Hepatocyte (in vitro differentiated cells): ENCODE results near the gene ZNF8. TPM values are rescaled to one million over a fixed set of nuclear protein-coding genes. Genes with fewer than 3 reads are reported as not detected.

Experiments
- DNase-seq: peaks from one replicate; pipeline ENCODE4 v3.0.0-alpha.2; 2016; ENCODE audit warnings: low spot score
- H2AFZ ChIP-seq: fragments of 200-600 bp; sonication (generic); 2 replicates; pipeline ENCODE4 v1.6.0; 2016; ENCODE audit warnings: antibody characterized with exemption, mild to moderate bottlenecking
- H3K27ac ChIP-seq: fragments of 200-600 bp; sonication (generic); 2 replicates; pipeline ENCODE4 v1.5.1; 2016; ENCODE audit warnings: mild to moderate bottlenecking
- H3K27me3 ChIP-seq: fragments of 200-600 bp; sonication (generic); 2 replicates; pipeline ENCODE4 v1.6.1; 2016
- H3K36me3 ChIP-seq: fragments of 200-600 bp; sonication (generic); replicated peaks from 2 replicates; pipeline ENCODE4 v1.5.1; 2016; ENCODE audit warnings: low read depth; ENCODE audit not compliant: insufficient read depth
- H3K4me1 ChIP-seq: fragments of 200-600 bp; sonication (generic); 2 replicates; pipeline ENCODE4 v1.5.1; 2016; ENCODE audit warnings: mild to moderate bottlenecking, moderate library complexity; ENCODE audit not compliant: insufficient read depth
- H3K4me2 ChIP-seq: fragments of 200-600 bp; sonication (generic); 2 replicates; pipeline ENCODE4 v1.6.0; 2016
- H3K4me3 ChIP-seq: fragments of 200-600 bp; sonication (generic); 2 replicates; pipeline ENCODE4 v1.5.1; 2016; ENCODE audit warnings: mild to moderate bottlenecking
- H3K79me2 ChIP-seq: fragments of 200-600 bp; sonication (generic); 2 replicates; pipeline ENCODE4 v1.6.0; 2017; ENCODE audit warnings: mild to moderate bottlenecking
- H3K9me2 ChIP-seq: fragments of 200-600 bp; sonication (generic); replicated peaks from 2 replicates; pipeline ENCODE4 v1.6.0; 2017; ENCODE audit warnings: mild to moderate bottlenecking; ENCODE audit not compliant: insufficient read depth
- H3K9me3 ChIP-seq: fragments of 200-600 bp; sonication (generic); 2 replicates; pipeline ENCODE4 v1.5.1; 2016; ENCODE audit warnings: low read depth, mild to moderate bottlenecking
- H4K20me1 ChIP-seq: fragments of 200-600 bp; sonication (generic); 2 replicates; pipeline ENCODE4 v1.6.0; 2016; ENCODE audit warnings: mild to moderate bottlenecking; ENCODE audit not compliant: insufficient read depth, poor library complexity, severe bottlenecking
- EZH2 ChIP-seq: fragments of 200-600 bp; sonication (generic); IDR thresholded peaks from 2 replicates; pipeline ENCODE4 v1.6.1; 2016; ENCODE audit warnings: antibody characterized with exemption, mild to moderate bottlenecking, borderline replicate concordance
- EZH2phosphoT487 ChIP-seq: fragments of 200-600 bp; sonication (generic); IDR thresholded peaks from one replicate; pipeline ENCODE4 v1.6.1; 2018; ENCODE audit warnings: antibody characterized with exemption, mild to moderate bottlenecking, low read depth, moderate library complexity; ENCODE audit not compliant: unreplicated experiment, severe bottlenecking
- WGBS: methylation state at CpG from one replicate; pipeline ENCODE4 v1.1.6; 2016; ENCODE audit warnings: low lambda C conversion rate; ENCODE audit errors: missing lambda C conversion rate; 5-methylcytosine and 5-hydroxymethylcytosine counted together
- polyA plus RNA-seq: library from polyadenylated mRNA; unstranded; fragments of >200 nt; fragmentation: Nextera tagmentation; extraction: Ambion mirVana; gene quantifications from 2 replicates; pipeline ENCODE4 v1.2.1, GENCODE V29; 2016
- total RNA-seq: library from RNA; depleted of rRNA; stranded (reverse); fragments of >200 nt; gene quantifications from 2 replicates; pipeline ENCODE4 v1.2.3, GENCODE V29; 2014
- TF ChIP-seq, protein P1 (sequence below): fragments of 200-600 bp; sonication (generic); IDR thresholded peaks from 2 replicates; pipeline ENCODE4 v1.5.1; 2016; ENCODE audit warnings: antibody characterized with exemption, mild to moderate bottlenecking; ENCODE audit not compliant: poor library complexity

The ZNF8 gene
- total and polyA plus RNA-seq, 2 experiments from 2014 or later = 1.4 to 8.7 TPM

DNA sequence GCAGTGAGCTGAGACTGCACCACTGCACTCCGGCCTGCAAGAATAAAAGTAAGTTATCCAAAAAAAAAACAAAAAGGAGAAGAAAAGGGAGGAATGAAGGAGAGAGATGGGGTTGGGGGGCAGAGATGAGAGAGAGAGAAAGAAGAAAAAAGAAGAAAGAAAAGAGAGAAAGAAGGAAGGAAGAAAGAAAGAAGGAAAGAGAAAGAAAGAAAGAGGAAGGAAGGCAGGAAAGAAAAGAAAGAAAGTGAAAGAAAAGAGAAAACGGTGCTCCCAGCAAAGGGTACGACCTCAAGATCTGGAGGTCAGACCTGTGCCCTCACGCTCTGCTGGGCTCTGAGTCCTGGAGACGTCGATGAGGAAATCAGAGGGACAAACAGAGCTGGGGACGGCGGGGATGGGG, 70.8 kb downstream of the ZNF8 start:
- no peak overlapping the region for H3K27ac ChIP-seq
- no peak for DNase-seq
- peaks cover 8% of the 10 kb centered on the region for H3K4me1 ChIP-seq
- H3K4me3 ChIP-seq = no peak overlapping the region
- H3K9me2 ChIP-seq = no peaks in the 10 kb centered on the region
- H2AFZ ChIP-seq = no peak overlapping the region
- H4K20me1 ChIP-seq = no peaks in the 10 kb centered on the region
- H3K4me2 ChIP-seq = no peak overlapping the region
- H3K27me3 ChIP-seq = peaks cover 4% of the 10 kb centered on the region
- no peaks in the 10 kb centered on the region for H3K36me3 ChIP-seq
- H3K9me3 ChIP-seq = no peaks in the 10 kb centered on the region
- peaks cover 18% of the 10 kb centered on the region for H3K79me2 ChIP-seq
- TF ChIP-seq, protein P1, sequence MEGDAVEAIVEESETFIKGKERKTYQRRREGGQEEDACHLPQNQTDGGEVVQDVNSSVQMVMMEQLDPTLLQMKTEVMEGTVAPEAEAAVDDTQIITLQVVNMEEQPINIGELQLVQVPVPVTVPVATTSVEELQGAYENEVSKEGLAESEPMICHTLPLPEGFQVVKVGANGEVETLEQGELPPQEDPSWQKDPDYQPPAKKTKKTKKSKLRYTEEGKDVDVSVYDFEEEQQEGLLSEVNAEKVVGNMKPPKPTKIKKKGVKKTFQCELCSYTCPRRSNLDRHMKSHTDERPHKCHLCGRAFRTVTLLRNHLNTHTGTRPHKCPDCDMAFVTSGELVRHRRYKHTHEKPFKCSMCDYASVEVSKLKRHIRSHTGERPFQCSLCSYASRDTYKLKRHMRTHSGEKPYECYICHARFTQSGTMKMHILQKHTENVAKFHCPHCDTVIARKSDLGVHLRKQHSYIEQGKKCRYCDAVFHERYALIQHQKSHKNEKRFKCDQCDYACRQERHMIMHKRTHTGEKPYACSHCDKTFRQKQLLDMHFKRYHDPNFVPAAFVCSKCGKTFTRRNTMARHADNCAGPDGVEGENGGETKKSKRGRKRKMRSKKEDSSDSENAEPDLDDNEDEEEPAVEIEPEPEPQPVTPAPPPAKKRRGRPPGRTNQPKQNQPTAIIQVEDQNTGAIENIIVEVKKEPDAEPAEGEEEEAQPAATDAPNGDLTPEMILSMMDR = no peak
- no peak for TF ChIP-seq EZH2phosphoT487
- TF ChIP-seq EZH2 = no peak
- WGBS = 86% methylated on average over 8 of the region's 8 CpGs

DNA sequence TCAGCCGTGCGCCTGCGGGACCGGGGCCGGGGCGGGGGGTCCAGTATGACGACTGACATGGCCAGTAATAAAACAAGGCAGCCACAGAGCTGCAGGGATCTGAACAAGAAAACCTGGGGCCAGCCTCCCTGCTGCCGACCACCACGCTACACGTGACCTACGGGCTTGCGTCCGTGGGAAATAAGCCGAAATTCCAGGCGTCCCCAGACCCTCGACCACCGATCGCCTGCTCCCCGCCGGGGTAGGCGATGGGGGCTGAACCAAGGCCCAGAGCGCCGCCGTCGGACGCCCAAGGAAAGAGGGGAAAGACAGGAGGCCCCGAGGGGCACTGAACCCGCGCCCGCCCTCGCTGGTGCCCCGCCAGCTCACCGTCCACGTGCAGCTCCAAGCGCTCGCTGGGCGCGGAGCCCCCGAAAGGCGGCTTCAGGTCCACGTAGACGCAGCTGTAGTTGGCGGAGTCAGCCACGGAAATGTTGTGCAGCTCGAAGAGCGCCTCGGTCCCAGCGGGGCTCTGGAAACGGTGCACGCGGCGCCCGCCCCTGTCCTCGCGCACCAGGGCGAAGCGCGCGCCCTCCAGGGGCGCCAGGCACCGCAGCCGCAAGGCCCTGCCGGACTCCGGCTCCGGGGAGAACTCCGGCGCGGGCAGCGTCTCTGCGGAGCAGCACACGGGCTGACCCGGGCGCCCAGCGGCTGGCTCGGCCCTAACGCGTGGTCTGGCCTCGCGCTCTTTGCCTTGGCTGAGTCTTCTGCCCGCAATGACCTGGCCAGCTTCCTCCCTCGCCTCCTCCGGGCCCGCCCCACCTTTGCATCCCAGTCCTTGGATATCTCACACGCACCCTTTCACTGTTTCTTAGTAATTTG, 71.5 kb downstream of the ZNF8 start:
- Histone ChIP-seq H3K9me3 (no peaks in the 10 kb centered on the region), H3K79me2 (peaks cover 18% of the 10 kb centered on the region), H3K27me3 (peaks cover 4% of the 10 kb centered on the region), H3K36me3 (no peaks in the 10 kb centered on the region), H3K9me2 (no peaks in the 10 kb centered on the region), H3K27ac (no peak overlapping the region), H3K4me2 (no peak overlapping the region), H3K4me1 (peaks cover 8% of the 10 kb centered on the region), H4K20me1 (no peaks in the 10 kb centered on the region), H3K4me3 (no peak overlapping the region), H2AFZ (no peak overlapping the region)
- 98% methylated on average over 73 of the region's 84 CpGs for WGBS
- no peak for DNase-seq
- no peak for TF ChIP-seq EZH2
- TF ChIP-seq, protein P1 = no peak
- TF ChIP-seq EZH2phosphoT487 = no peak

DNA sequence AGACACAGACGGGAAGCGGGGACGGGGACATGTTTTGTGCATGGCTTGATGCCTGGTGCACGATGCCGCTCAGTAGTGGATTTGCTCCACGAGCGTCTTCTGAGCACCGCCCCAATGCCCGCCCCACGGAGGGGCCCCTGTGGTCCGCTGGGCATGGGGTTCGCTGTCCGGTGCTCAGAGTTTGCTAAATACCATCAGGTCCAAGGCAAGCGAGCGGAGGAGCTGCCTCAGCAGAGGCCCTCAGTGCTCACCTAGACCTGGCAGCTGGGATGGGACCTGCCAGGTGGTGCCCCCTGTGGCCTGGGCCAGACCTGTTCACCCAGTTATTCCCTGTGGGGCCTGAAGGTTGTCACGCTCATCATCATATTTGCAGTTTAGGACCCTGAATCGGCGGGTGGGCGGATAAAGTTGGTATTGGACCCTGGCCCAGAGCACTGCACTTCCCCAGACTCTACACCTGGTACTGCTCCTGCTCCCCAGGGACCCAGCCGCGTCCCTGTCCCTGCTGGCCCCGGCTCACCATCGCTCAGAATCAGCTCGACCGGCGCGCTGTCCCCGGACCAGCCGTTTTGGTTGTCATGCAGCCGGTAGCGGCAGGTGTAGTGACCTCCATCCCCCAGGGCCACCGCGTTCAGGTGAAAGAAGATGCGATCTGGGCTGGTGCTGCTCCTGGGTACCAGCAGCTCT, 72.3 kb downstream of the ZNF8 start:
- H3K27me3 ChIP-seq = peaks cover 4% of the 10 kb centered on the region

More for the DNA sequence above, 72.3 kb downstream of the ZNF8 start:
- no peaks in the 10 kb centered on the region for H4K20me1 ChIP-seq
- 96% methylated on average over 32 of the region's 34 CpGs for WGBS
- no peak overlapping the region for H3K4me2 ChIP-seq
- peaks cover 7% of the 10 kb centered on the region for H3K4me1 ChIP-seq
- no peak for DNase-seq
- no peak overlapping the region for H3K27ac ChIP-seq
- H3K9me2 ChIP-seq = no peaks in the 10 kb centered on the region
- H3K36me3 ChIP-seq = no peaks in the 10 kb centered on the region
- no peaks in the 10 kb centered on the region for H3K9me3 ChIP-seq
- no peak overlapping the region for H3K4me3 ChIP-seq
- no peak overlapping the region for H2AFZ ChIP-seq
- TF ChIP-seq EZH2 (no peak), EZH2phosphoT487 (no peak)
- TF ChIP-seq, protein P1 = no peak
- peaks cover 18% of the 10 kb centered on the region for H3K79me2 ChIP-seq
